ENCODE results near the gene ZNF275. TPM values are rescaled to one million over a fixed set of nuclear protein-coding genes. Genes with fewer than 3 reads are reported as not detected.

The ZNF275 gene
- polyA plus RNA-seq, 1 donor from 2014 or later = 6.0 TPM

GRCh38 chrX:153302796-153303195, 31.2 kb upstream of the ZNF275 start:
- H3K27me3 ChIP-seq (ENCODE audit: insufficient read depth, low read depth, low read length) = no peaks in the 10 kb centered on the region

DNA sequence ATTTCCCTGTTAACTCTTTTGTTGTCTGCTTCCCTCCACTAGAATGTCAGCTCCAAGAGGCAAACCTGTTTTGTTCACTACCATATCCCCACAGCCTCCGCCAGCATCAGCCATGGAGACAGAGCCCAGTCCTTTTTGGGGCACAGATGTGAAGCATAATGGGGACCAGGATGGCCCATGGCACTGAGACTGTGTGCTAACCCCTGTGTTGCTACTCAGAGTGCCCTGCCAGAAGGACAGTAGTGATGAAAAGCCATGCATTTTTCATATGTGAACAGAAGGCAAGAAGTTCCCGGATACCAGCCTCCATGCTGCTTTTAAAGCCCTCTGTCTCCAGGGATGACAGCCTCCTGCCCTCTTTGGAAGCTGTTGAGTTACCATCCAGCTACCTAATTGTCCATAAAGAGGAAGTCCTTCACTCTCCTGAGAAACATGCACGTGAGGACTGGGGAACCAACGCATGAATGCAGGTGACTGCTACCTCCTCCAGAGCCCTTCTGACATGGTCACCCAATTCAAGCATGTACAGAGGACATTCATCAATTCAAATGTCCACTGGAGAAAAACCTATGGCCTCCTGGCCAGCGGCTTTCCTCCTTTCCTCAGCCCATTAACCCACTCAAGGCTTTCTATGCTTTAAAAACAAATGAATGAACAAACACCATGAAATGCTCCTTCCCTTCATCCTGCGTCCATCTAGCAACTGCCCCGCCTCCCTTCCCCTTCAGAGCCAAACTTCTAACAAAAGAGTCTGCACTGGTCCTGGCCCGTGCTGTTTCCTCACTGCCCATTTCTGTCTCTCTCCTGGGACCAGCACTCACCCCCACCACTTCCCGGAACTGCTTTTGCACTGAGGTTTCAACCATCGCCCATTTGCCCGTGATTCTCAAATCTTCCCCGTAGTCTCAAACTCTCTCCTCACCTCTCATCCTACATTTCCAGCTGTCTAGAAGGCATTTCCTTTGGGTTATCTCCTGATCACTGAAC, 30.4 kb upstream of the ZNF275 start:
- Histone ChIP-seq H2AFZ (ENCODE audit: low read depth, low read length) (no peak overlapping the region), H3K9me3 (ENCODE audit: low read length) (no peaks in the 10 kb centered on the region), H3K36me3 (ENCODE audit: insufficient read depth, low read length) (no peaks in the 10 kb centered on the region), H3K4me3 (ENCODE audit: low read length) (no peak overlapping the region), H3K9me2 (ENCODE audit: insufficient read depth, low read length) (no peaks in the 10 kb centered on the region), H4K20me1 (ENCODE audit: insufficient read depth) (no peaks in the 10 kb centered on the region), H3K27ac (ENCODE audit: low read length) (no peak overlapping the region), H3K9ac (ENCODE audit: low read length) (no peak overlapping the region), H3K27me3 (ENCODE audit: insufficient read depth, low read depth, low read length) (no peaks in the 10 kb centered on the region), H3K79me2 (replicated peaks; ENCODE audit: insufficient read depth, low read length) (no peaks in the 10 kb centered on the region), H3K4me2 (ENCODE audit: low read length) (no peak overlapping the region), H3F3A (ENCODE audit: insufficient read depth, low read length, poor library complexity, severe bottlenecking) (no peaks in the 10 kb centered on the region)
- TF ChIP-seq CTCF (IDR thresholded peaks at IDR 0.05; ENCODE audit: poor library complexity, severe bottlenecking) (no peak), EP300 (conservative IDR thresholded peaks at IDR 0.05; ENCODE audit: poor library complexity, severe bottlenecking) (no peak), POLR2AphosphoS5 (IDR thresholded peaks at IDR 0.05) (no peak), RAD21 (conservative IDR thresholded peaks at IDR 0.05) (no peak), SMC3 (conservative IDR thresholded peaks at IDR 0.05; ENCODE audit: poor library complexity) (no peak), EZH2 (IDR thresholded peaks at IDR 0.05; ENCODE audit: borderline replicate concordance, insufficient read depth, low read length, poor library complexity, severe bottlenecking) (no peak), MXI1 (conservative IDR thresholded peaks at IDR 0.05; ENCODE audit: poor library complexity, severe bottlenecking) (no peak), TAF1 (IDR thresholded peaks at IDR 0.05; ENCODE audit: low read depth) (no peak)
- TF ChIP-seq, protein P1, sequence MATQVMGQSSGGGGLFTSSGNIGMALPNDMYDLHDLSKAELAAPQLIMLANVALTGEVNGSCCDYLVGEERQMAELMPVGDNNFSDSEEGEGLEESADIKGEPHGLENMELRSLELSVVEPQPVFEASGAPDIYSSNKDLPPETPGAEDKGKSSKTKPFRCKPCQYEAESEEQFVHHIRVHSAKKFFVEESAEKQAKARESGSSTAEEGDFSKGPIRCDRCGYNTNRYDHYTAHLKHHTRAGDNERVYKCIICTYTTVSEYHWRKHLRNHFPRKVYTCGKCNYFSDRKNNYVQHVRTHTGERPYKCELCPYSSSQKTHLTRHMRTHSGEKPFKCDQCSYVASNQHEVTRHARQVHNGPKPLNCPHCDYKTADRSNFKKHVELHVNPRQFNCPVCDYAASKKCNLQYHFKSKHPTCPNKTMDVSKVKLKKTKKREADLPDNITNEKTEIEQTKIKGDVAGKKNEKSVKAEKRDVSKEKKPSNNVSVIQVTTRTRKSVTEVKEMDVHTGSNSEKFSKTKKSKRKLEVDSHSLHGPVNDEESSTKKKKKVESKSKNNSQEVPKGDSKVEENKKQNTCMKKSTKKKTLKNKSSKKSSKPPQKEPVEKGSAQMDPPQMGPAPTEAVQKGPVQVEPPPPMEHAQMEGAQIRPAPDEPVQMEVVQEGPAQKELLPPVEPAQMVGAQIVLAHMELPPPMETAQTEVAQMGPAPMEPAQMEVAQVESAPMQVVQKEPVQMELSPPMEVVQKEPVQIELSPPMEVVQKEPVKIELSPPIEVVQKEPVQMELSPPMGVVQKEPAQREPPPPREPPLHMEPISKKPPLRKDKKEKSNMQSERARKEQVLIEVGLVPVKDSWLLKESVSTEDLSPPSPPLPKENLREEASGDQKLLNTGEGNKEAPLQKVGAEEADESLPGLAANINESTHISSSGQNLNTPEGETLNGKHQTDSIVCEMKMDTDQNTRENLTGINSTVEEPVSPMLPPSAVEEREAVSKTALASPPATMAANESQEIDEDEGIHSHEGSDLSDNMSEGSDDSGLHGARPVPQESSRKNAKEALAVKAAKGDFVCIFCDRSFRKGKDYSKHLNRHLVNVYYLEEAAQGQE (IDR thresholded peaks at IDR 0.05; ENCODE audit: borderline replicate concordance) = no peak

More at GRCh38 chrX:153302796-153303195, 31.2 kb upstream of the ZNF275 start:
- Histone ChIP-seq H3K4me3 (ENCODE audit: low read length) (no peak overlapping the region), H3F3A (ENCODE audit: insufficient read depth, low read length, poor library complexity, severe bottlenecking) (no peaks in the 10 kb centered on the region), H4K20me1 (ENCODE audit: insufficient read depth) (no peaks in the 10 kb centered on the region), H3K9me3 (ENCODE audit: low read length) (no peaks in the 10 kb centered on the region), H3K9me2 (ENCODE audit: insufficient read depth, low read length) (no peaks in the 10 kb centered on the region), H2AFZ (ENCODE audit: low read depth, low read length) (no peak overlapping the region), H3K27ac (ENCODE audit: low read length) (no peak overlapping the region), H3K4me2 (ENCODE audit: low read length) (no peak overlapping the region), H3K79me2 (replicated peaks; ENCODE audit: insufficient read depth, low read length) (no peaks in the 10 kb centered on the region), H3K9ac (ENCODE audit: low read length) (no peak overlapping the region), H3K36me3 (ENCODE audit: insufficient read depth, low read length) (no peaks in the 10 kb centered on the region)
- no peak for TF ChIP-seq MXI1 (conservative IDR thresholded peaks at IDR 0.05; ENCODE audit: poor library complexity, severe bottlenecking)
- no peak for TF ChIP-seq TAF1 (IDR thresholded peaks at IDR 0.05; ENCODE audit: low read depth)
- no peak for TF ChIP-seq SMC3 (conservative IDR thresholded peaks at IDR 0.05; ENCODE audit: poor library complexity)
